Cardiac fibroblast (primary cell): ENCODE data around the gene FNDC3B.

Experiments
- DNase-seq, 2 donors: peaks; one replicate each; pipeline versions ENCODE4 v3.0.0 to v3.0.0-alpha.2; 2010; ENCODE audit warnings: low read depth in 2 of 2
- H3K4me3 ChIP-seq, 2 donors: replicated peaks in 1 of 2; 1 replicate in 1 of 2; 2 replicates in 1 of 2; pipeline ENCODE4 v1.5.1; 2011; ENCODE audit warnings: low read depth in 2 of 2, low read length in 2 of 2, mild to moderate bottlenecking in 2 of 2, moderate library complexity in 1 of 2
- CTCF ChIP-seq: IDR thresholded peaks from one replicate; pipeline ENCODE4 v1.5.1; 2011; ENCODE audit warnings: low read depth, mild to moderate bottlenecking, low read length, inconsistent platforms

Gene FNDC3B

GRCh38 chr3:172405914-172406313 is 366.5 kb downstream of the FNDC3B start:
- TF ChIP-seq CTCF: no peak
- H3K4me3 ChIP-seq: no peak overlapping the region

GRCh38 chr3:172407872-172408271 is 368.5 kb downstream of the FNDC3B start:
- DNase-seq: no peak

More at GRCh38 chr3:172405914-172406313, 366.5 kb downstream of the FNDC3B start:
- DNase-seq: no peak

GRCh38 chr3:172410702-172411477 is 371.5 kb downstream of the FNDC3B start:
- no peak overlapping the region for H3K4me3 ChIP-seq
- no peak for TF ChIP-seq CTCF
- DNase-seq: no peak

More at GRCh38 chr3:172407872-172408271, 368.5 kb downstream of the FNDC3B start:
- no peak overlapping the region for H3K4me3 ChIP-seq
- TF ChIP-seq CTCF: no peak

- no peak for DNase-seq
- H3K4me3 ChIP-seq: no peak overlapping the region
- no peak for TF ChIP-seq CTCF
Measured at GRCh38 chr3:172411478-172411947, 372.1 kb downstream of the FNDC3B start.

GRCh38 chr3:172415323-172415722 is 375.9 kb downstream of the FNDC3B start:
- no peak for DNase-seq
- no peak overlapping the region for H3K4me3 ChIP-seq
- no peak for TF ChIP-seq CTCF

- no peak for TF ChIP-seq CTCF
- DNase-seq: no peak
- no peak overlapping the region for H3K4me3 ChIP-seq
Measured at GRCh38 chr3:172437713-172438112, 398.3 kb downstream of the FNDC3B start.

GRCh38 chr3:172438186-172438585 is 398.8 kb downstream of the FNDC3B start:
- no peak for DNase-seq
- TF ChIP-seq CTCF: no peak
- H3K4me3 ChIP-seq: no peak overlapping the region
